ENCODE measurements around the gene EMP3.

DNA sequence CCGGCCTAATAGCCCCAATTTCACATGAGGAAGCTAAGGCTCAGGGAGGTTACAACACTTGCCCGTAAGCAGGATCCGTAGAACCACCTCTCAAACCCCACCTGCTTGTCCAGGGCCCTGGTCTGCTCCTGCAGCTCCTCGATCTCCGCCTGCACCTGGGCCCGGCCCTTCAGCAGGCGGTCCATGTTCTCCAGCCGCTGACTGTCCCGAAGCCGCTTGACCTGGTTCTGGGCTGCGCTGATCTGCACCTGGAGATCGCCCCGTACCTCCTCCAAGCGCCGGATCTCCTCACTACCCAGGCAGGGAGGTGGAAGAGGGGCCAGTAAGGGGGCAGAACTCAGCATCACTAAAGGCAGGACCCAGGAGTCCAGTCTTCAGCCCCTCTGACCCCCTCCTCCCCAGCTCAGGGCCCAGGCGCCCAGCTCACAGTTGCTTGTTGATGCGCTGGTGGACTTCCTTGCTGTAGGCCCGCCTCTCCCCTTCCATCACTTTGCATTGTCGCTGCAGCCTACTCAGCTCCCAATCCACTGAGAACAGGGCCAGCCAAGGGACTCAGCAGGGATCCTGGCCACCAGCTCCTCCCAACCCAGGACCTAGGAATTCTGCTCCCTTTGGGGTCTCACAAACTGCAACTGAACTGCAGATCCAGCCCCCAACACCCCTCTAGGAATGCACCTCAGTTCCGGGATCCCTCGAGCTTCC is 6.9 kb upstream of the EMP3 start:
- no peak for TF ChIP-seq MYBL2 (CRISPR knock-in tag; IDR thresholded peaks at IDR 0.05)
- TF ChIP-seq, protein P1, sequence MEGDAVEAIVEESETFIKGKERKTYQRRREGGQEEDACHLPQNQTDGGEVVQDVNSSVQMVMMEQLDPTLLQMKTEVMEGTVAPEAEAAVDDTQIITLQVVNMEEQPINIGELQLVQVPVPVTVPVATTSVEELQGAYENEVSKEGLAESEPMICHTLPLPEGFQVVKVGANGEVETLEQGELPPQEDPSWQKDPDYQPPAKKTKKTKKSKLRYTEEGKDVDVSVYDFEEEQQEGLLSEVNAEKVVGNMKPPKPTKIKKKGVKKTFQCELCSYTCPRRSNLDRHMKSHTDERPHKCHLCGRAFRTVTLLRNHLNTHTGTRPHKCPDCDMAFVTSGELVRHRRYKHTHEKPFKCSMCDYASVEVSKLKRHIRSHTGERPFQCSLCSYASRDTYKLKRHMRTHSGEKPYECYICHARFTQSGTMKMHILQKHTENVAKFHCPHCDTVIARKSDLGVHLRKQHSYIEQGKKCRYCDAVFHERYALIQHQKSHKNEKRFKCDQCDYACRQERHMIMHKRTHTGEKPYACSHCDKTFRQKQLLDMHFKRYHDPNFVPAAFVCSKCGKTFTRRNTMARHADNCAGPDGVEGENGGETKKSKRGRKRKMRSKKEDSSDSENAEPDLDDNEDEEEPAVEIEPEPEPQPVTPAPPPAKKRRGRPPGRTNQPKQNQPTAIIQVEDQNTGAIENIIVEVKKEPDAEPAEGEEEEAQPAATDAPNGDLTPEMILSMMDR (IDR thresholded peaks at IDR 0.05): no peak
- TF ChIP-seq, protein P2, sequence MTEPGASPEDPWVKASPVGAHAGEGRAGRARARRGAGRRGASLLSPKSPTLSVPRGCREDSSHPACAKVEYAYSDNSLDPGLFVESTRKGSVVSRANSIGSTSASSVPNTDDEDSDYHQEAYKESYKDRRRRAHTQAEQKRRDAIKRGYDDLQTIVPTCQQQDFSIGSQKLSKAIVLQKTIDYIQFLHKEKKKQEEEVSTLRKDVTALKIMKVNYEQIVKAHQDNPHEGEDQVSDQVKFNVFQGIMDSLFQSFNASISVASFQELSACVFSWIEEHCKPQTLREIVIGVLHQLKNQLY (CRISPR knock-in tag; IDR thresholded peaks at IDR 0.05): no peak
- TF ChIP-seq CREB1 (CRISPR knock-in tag; IDR thresholded peaks at IDR 0.05): no peak
- TF ChIP-seq TCF7 (CRISPR knock-in tag; IDR thresholded peaks at IDR 0.05; ENCODE audit: low read depth): no peak
- no peak for TF ChIP-seq ZNF263 (CRISPR knock-in tag; IDR thresholded peaks at IDR 0.05; ENCODE audit: low read depth)
- TF ChIP-seq RELA (CRISPR knock-in tag; IDR thresholded peaks at IDR 0.05; ENCODE audit: borderline replicate concordance): no peak
- TF ChIP-seq TP53 (CRISPR knock-in tag; IDR thresholded peaks at IDR 0.05): no peak
- no peak for TF ChIP-seq ZBTB21 (CRISPR knock-in tag; IDR thresholded peaks at IDR 0.05; ENCODE audit: borderline replicate concordance)

Measured in WTC11 (cell line).